CD14-positive monocyte (primary cell): ENCODE measurements around the gene FOLR3. TPM values are rescaled to one million over a fixed set of nuclear protein-coding genes. Genes with fewer than 3 reads are reported as not detected.
"Not testable (repeated sequence)": the region's sequence is repeated elsewhere in the genome, so short reads cannot be mapped to it uniquely, and the experiment has no call there.

Source experiments
- DNase-seq, 3 donors: peaks; one replicate each; pipeline ENCODE4 v3.0.0-alpha.2; 2011 to 2022
- H2AFZ ChIP-seq: 2 replicates; pipeline ENCODE4 v1.6.0; 2012; ENCODE audit warnings: mild to moderate bottlenecking, low read depth, low read length, inconsistent platforms; ENCODE audit not compliant: insufficient read depth, poor library complexity, severe bottlenecking
- H3K27ac ChIP-seq, 2 donors: 1 replicate in 1 of 2; 2 replicates in 1 of 2; pipeline ENCODE4 v1.5.1; 2012 to 2013; ENCODE audit warnings: low read length in 2 of 2, control low read depth in 1 of 2, inconsistent platforms in 1 of 2, low read depth in 1 of 2, mild to moderate bottlenecking in 1 of 2
- H3K27me3 ChIP-seq, 2 donors: one replicate each; pipeline versions ENCODE4 v1.6.0 to v1.6.1; 2011 to 2013; ENCODE audit warnings: low read length in 2 of 2; ENCODE audit not compliant: control insufficient read depth in 2 of 2, insufficient read depth in 2 of 2
- H3K36me3 ChIP-seq, 2 donors: replicated peaks in 1 of 2; 1 replicate in 1 of 2; 2 replicates in 1 of 2; pipeline versions ENCODE4 v1.5.1 to v1.6.1; 2012 to 2013; ENCODE audit warnings: low read length in 2 of 2, control low read depth in 1 of 2, inconsistent platforms in 1 of 2, mild to moderate bottlenecking in 1 of 2; ENCODE audit not compliant: insufficient read depth in 2 of 2, control insufficient read depth in 1 of 2
- H3K4me1 ChIP-seq, 2 donors: 1 replicate in 1 of 2; 2 replicates in 1 of 2; pipeline versions ENCODE4 v1.5.1 to v1.6.1; 2012 to 2013; ENCODE audit warnings: low read length in 2 of 2, control low read depth in 1 of 2, inconsistent platforms in 1 of 2, mild to moderate bottlenecking in 1 of 2, moderate library complexity in 1 of 2; ENCODE audit not compliant: insufficient read depth in 2 of 2, control insufficient read depth in 1 of 2
- H3K4me2 ChIP-seq: replicated peaks from 2 replicates; pipeline ENCODE3; 2012; ENCODE audit warnings: low read length, moderate library complexity, mild to moderate bottlenecking; ENCODE audit not compliant: poor library complexity, severe bottlenecking; ENCODE audit errors: extremely low read depth
- H3K4me3 ChIP-seq, 3 experiments: fragments of 200-600 bp in 1 of 3; sonication (generic) in 1 of 3; replicated peaks in 1 of 3; 1 replicate in 2 of 3; 2 replicates in 1 of 3; pipeline ENCODE4 v1.5.1; 2011 to 2013; ENCODE audit warnings: low read length in 3 of 3, mild to moderate bottlenecking in 3 of 3, control low read depth in 2 of 3, low read depth in 2 of 3, inconsistent platforms in 1 of 3, moderate library complexity in 1 of 3
- H3K79me2 ChIP-seq: 2 replicates; pipeline ENCODE4 v1.6.0; 2012; ENCODE audit warnings: mild to moderate bottlenecking, control low read depth, inconsistent platforms, low read length, moderate library complexity; ENCODE audit not compliant: insufficient read depth
- H3K9ac ChIP-seq: 2 replicates; pipeline ENCODE4 v1.6.0; 2017; ENCODE audit warnings: low read length, mild to moderate bottlenecking; ENCODE audit not compliant: insufficient read depth, poor library complexity, severe bottlenecking
- H3K9me3 ChIP-seq, 2 donors: replicated peaks in 1 of 2; 1 replicate in 1 of 2; 2 replicates in 1 of 2; pipeline versions ENCODE4 v1.5.1 to v1.6.1; 2012 to 2013; ENCODE audit warnings: low read length in 2 of 2, control low read depth in 1 of 2; ENCODE audit not compliant: control insufficient read depth in 1 of 2, insufficient read depth in 1 of 2
- H4K20me1 ChIP-seq: 2 replicates; pipeline ENCODE4 v1.6.0; 2012; ENCODE audit warnings: mild to moderate bottlenecking, low read length, control low read depth, moderate library complexity; ENCODE audit not compliant: insufficient read depth
- H3K27ac Mint-ChIP-seq, 7 donors: one replicate each; pipeline ENCODE4 v1.8.0; 2020; ENCODE audit warnings: mild to moderate bottlenecking in 7 of 7, mixed read lengths in 7 of 7, moderate library complexity in 6 of 7, inconsistent platforms in 2 of 7
- H3K27me3 Mint-ChIP-seq, 3 donors: one replicate each; pipeline ENCODE4 v1.8.0; 2021 to 2022; ENCODE audit warnings: low read depth in 3 of 3, mild to moderate bottlenecking in 3 of 3, mixed read lengths in 3 of 3, moderate library complexity in 3 of 3, inconsistent platforms in 1 of 3
- H3K36me3 Mint-ChIP-seq, 2 donors: one replicate each; pipeline ENCODE4 v1.8.0; 2020; ENCODE audit warnings: mixed read lengths in 2 of 2, inconsistent platforms in 1 of 2, mild to moderate bottlenecking in 1 of 2
- H3K4me1 Mint-ChIP-seq: one replicate; pipeline ENCODE4 v1.8.0; 2020; ENCODE audit warnings: mild to moderate bottlenecking, mixed read lengths
- H3K4me3 Mint-ChIP-seq, 2 donors: one replicate each; pipeline ENCODE4 v1.8.0; 2020; ENCODE audit warnings: mild to moderate bottlenecking in 2 of 2, mixed read lengths in 2 of 2, moderate library complexity in 1 of 2
- H3K9me3 Mint-ChIP-seq, 7 donors: one replicate each; pipeline ENCODE4 v1.8.0; 2020 to 2022; ENCODE audit warnings: mixed read lengths in 7 of 7, mild to moderate bottlenecking in 6 of 7, moderate library complexity in 6 of 7, inconsistent platforms in 2 of 7
- WGBS: methylation state at CpG from one replicate; pipeline ENCODE4 v1.1.5; 2013; ENCODE audit warnings: missing lambda C conversion rate; ENCODE audit not compliant: insufficient coverage; 5-methylcytosine and 5-hydroxymethylcytosine counted together
- intact Hi-C, 2 donors: fragments of 100-400 bp; cut with micrococcal nuclease; formaldehyde crosslinking; loops; one replicate each; pipeline versions ENCODE4 v1.15.0 to v1.15.1; 2023
- polyA plus RNA-seq, 3 donors: library from polyadenylated mRNA; depleted of rRNA in 1 of 3; unstranded in 2 of 3; stranded (reverse) in 1 of 3; fragments of 300-500 nt in 2 of 3; fragments of >200 nt in 1 of 3; fragmentation: Illumina TruSeq in 2 of 3; gene quantifications; 1 replicate in 2 of 3; 2 replicates in 1 of 3; pipeline ENCODE4 v1.2.3, GENCODE V29; 2012 to 2021
- TF ChIP-seq, protein P1 (sequence below): fragments of 200-600 bp; IDR thresholded peaks from one replicate; pipeline ENCODE4 v1.8.0; 2022; ENCODE audit warnings: antibody characterized with exemption, mild to moderate bottlenecking

Gene FOLR3
- polyA plus RNA-seq, 3 donors, result 22.3 to 330 (median 74.0) TPM

DNA sequence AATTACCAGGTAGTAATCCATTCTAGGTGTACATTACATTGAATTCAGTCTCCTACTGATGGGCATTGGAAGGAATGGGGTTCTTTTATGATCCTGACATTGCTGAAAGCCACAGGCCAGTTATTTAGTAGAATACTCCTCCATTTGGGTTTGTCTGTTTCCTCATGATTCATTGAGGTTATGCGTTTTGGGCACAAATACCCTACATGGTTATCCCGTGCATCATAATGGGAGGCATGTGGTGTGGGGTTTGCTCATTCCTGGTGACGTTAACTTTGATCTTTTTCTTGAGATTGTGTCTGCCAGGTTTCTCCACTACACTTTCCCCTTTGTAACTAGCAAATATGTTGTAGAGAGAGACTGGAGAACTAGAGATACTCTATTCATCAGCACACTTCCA is 5.5 kb downstream of the FOLR3 start:
- H2AFZ ChIP-seq, result no peak overlapping the region
- no peak for DNase-seq

DNA sequence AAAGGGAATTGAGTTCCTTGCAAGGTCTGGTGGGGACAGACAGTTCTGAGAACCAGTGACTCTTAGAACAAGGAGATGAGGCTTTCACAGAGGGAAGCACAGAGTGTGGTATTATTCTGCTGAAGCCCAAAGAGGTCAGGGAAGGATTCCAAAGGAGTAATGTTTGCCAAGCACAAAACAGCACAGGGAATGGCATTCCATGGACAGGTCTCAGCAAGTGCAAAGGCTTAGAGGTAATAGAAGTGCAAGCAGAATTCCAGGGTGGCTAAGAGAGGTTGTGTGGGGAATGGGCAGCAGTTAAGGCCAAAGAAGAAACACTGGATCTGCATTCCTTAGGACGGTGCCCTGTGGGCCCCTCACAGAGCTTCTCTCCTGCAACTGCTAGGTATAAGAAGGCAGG is 6.6 kb downstream of the FOLR3 start:
- H3K4me3 ChIP-seq, H2AFZ ChIP-seq, H3K9me3 ChIP-seq, H4K20me1 ChIP-seq, H3K4me3 Mint-ChIP-seq, H3K4me2 ChIP-seq, H3K27me3 ChIP-seq, H3K27me3 Mint-ChIP-seq, H3K9ac ChIP-seq, H3K9me3 Mint-ChIP-seq, DNase-seq: not testable (repeated sequence)
- intact Hi-C loops, result loop anchor here in 1 of 2 donors (5.0 kb wide), 1 partner anchor 40 kb away; the partner anchor contains the start of gene LAMTOR1
- WGBS, result no CpG with 5 or more reads among the region's 1 CpG
- peaks cover 61 to 66% of the 10 kb centered on the region in 2 donors for H3K4me1 ChIP-seq
- peaks cover 30% of the 10 kb centered on the region for H3K79me2 ChIP-seq
- H3K36me3 ChIP-seq, result peaks cover 38 to 42% of the 10 kb centered on the region in 2 donors
- peak overlapping the region; percentile 51 to 85 (median 79) for H3K27ac Mint-ChIP-seq
- H3K27ac ChIP-seq, result peak overlapping the region in 1 of 2 donors; percentile 55
- peaks cover 39 to 52% of the 10 kb centered on the region in 2 donors for H3K36me3 Mint-ChIP-seq
- peaks cover 60% of the 10 kb centered on the region for H3K4me1 Mint-ChIP-seq

More for the DNA sequence above, 5.5 kb downstream of the FOLR3 start:
- H3K27me3 Mint-ChIP-seq, result peaks cover 0 to 2% (median 0%) of the 10 kb centered on the region in 3 donors
- peak overlapping the region; percentile 23 to 85 (median 70) for H3K27ac Mint-ChIP-seq
- Histone ChIP-seq H3K79me2 (peaks cover 40% of the 10 kb centered on the region), H3K9me3 (no peaks in the 10 kb centered on the region), H3K9ac (no peak overlapping the region), H3K4me3 (no peak overlapping the region), H3K4me1 (peaks cover 71 to 76% of the 10 kb centered on the region in 2 donors), H3K27ac (peak overlapping the region in 1 of 2 donors; percentile 55), H3K36me3 (peaks cover 38 to 42% of the 10 kb centered on the region in 2 donors), H4K20me1 (no peaks in the 10 kb centered on the region), H3K27me3 (no peaks in the 10 kb centered on the region), H3K4me2 (no peak overlapping the region)
- no CpG with 5 or more reads among the region's 3 CpGs for WGBS
- H3K36me3 Mint-ChIP-seq, result peaks cover 40 to 63% of the 10 kb centered on the region in 2 donors
- H3K9me3 Mint-ChIP-seq, result no peaks in the 10 kb centered on the region
- intact Hi-C loops, result loop anchor here in 1 of 2 donors (5.0 kb wide), 1 partner anchor 39 kb away; the partner anchor contains the start of gene LAMTOR1
- TF ChIP-seq, protein P1, sequence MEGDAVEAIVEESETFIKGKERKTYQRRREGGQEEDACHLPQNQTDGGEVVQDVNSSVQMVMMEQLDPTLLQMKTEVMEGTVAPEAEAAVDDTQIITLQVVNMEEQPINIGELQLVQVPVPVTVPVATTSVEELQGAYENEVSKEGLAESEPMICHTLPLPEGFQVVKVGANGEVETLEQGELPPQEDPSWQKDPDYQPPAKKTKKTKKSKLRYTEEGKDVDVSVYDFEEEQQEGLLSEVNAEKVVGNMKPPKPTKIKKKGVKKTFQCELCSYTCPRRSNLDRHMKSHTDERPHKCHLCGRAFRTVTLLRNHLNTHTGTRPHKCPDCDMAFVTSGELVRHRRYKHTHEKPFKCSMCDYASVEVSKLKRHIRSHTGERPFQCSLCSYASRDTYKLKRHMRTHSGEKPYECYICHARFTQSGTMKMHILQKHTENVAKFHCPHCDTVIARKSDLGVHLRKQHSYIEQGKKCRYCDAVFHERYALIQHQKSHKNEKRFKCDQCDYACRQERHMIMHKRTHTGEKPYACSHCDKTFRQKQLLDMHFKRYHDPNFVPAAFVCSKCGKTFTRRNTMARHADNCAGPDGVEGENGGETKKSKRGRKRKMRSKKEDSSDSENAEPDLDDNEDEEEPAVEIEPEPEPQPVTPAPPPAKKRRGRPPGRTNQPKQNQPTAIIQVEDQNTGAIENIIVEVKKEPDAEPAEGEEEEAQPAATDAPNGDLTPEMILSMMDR, result no peak
- H3K4me1 Mint-ChIP-seq, result peaks cover 69% of the 10 kb centered on the region
- no peak overlapping the region for H3K4me3 Mint-ChIP-seq

DNA sequence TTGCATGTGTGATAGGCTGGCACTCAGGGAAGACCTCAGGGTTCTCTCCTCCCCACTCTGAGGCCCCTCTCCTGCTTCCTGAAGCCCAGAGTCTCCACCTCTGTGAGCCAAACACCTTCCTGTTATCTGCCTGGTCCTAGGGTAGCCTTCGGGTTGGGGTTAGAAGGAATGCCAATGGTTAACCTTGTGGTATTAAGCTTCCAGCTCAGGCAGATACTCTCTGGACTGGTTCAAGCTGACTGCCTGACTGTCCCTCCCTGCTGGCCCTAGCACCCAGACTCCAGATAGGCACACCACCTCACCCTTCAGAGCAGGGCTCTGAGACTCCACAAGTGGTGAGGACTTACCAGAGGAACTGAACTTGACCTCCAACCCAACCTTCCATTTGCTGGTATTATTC is 7.0 kb downstream of the FOLR3 start:
- Histone ChIP-seq H3K79me2 (peaks cover 25% of the 10 kb centered on the region), H3K27ac (peak overlapping the region in 1 of 2 donors; percentile 55), H3K36me3 (peaks cover 38 to 42% of the 10 kb centered on the region in 2 donors), H3K4me1 (peaks cover 56 to 61% of the 10 kb centered on the region in 2 donors)
- no CpG with 5 or more reads among the region's 1 CpG for WGBS
- DNase-seq, H3K9me3 ChIP-seq, H3K9me3 Mint-ChIP-seq, H3K27me3 ChIP-seq, H3K4me3 Mint-ChIP-seq, H2AFZ ChIP-seq, H3K4me3 ChIP-seq, H3K27me3 Mint-ChIP-seq, H4K20me1 ChIP-seq, H3K9ac ChIP-seq, H3K4me2 ChIP-seq: not testable (repeated sequence)
- intact Hi-C loops, result loop anchor here in 1 of 2 donors (5.0 kb wide), 1 partner anchor 40 kb away; the partner anchor contains the start of gene LAMTOR1
- peaks cover 36 to 48% of the 10 kb centered on the region in 2 donors for H3K36me3 Mint-ChIP-seq
- peak overlapping the region in 6 of 7 donors; percentile 53 to 85 (median 74) for H3K27ac Mint-ChIP-seq
- H3K4me1 Mint-ChIP-seq, result peaks cover 55% of the 10 kb centered on the region
